Chondrocyte (in vitro differentiated cells): ENCODE measurements around the gene PERP. TPM values are rescaled to one million over a fixed set of nuclear protein-coding genes. Genes with fewer than 3 reads are reported as not detected.

Source experiments
- DNase-seq: peaks from one replicate; pipeline ENCODE4 v3.0.0; 2021; ENCODE audit warnings: mixed read lengths, low spot score
- H3K27ac Mint-ChIP-seq: one replicate; pipeline ENCODE4 v1.8.0; 2021; ENCODE audit warnings: mild to moderate bottlenecking, moderate library complexity, mixed read lengths; ENCODE audit not compliant: unreplicated experiment
- H3K27me3 Mint-ChIP-seq: 2 replicates; pipeline ENCODE4 v1.8.0; 2021; ENCODE audit warnings: low read depth, mixed read lengths
- H3K36me3 Mint-ChIP-seq: 2 replicates; pipeline ENCODE4 v1.8.0; 2021; ENCODE audit warnings: low read depth, mixed read lengths
- H3K4me1 Mint-ChIP-seq: 2 replicates; pipeline ENCODE4 v1.8.0; 2021; ENCODE audit warnings: low read depth, mild to moderate bottlenecking, mixed read lengths
- H3K4me3 Mint-ChIP-seq: one replicate; pipeline ENCODE4 v1.8.0; 2021; ENCODE audit warnings: mild to moderate bottlenecking, moderate library complexity, mixed read lengths; ENCODE audit not compliant: unreplicated experiment
- H3K9me3 Mint-ChIP-seq: 2 replicates; pipeline ENCODE4 v1.8.0; 2021; ENCODE audit warnings: low read depth, mixed read lengths
- total RNA-seq: library from RNA; stranded (reverse); gene quantifications from 3 replicates; pipeline ENCODE4 v1.2.1, GENCODE V29; 2021
- TF ChIP-seq, protein P1 (sequence below): fragments of 200-600 bp; sonication (generic); IDR thresholded peaks from 2 replicates; pipeline ENCODE4 v1.5.0; 2021; ENCODE audit warnings: antibody characterized with exemption, mild to moderate bottlenecking, moderate library complexity

PERP gene
- total RNA-seq, 1 donor from 2014 or later = 53.6 TPM

DNA sequence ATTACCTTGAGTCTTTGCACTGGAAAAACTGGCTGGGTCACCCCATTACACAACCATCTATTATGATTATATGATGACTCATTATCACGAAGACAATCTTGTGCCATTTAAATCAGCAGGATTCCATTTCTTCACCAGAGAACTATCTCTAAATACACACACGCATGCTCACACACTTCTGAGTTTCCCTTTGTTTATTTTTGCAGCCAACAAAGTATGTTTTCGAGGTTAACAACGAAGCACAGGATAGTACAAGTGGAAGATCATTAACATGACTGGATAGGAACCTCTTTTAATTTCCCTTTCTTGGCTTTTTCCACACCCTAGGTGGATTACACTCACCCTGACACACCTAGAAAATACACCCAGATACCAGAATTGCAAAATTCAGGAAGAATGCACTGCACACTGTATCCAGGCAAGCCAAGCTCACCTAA lies 18.9 kb downstream of the PERP start:
- TF ChIP-seq, protein P1, sequence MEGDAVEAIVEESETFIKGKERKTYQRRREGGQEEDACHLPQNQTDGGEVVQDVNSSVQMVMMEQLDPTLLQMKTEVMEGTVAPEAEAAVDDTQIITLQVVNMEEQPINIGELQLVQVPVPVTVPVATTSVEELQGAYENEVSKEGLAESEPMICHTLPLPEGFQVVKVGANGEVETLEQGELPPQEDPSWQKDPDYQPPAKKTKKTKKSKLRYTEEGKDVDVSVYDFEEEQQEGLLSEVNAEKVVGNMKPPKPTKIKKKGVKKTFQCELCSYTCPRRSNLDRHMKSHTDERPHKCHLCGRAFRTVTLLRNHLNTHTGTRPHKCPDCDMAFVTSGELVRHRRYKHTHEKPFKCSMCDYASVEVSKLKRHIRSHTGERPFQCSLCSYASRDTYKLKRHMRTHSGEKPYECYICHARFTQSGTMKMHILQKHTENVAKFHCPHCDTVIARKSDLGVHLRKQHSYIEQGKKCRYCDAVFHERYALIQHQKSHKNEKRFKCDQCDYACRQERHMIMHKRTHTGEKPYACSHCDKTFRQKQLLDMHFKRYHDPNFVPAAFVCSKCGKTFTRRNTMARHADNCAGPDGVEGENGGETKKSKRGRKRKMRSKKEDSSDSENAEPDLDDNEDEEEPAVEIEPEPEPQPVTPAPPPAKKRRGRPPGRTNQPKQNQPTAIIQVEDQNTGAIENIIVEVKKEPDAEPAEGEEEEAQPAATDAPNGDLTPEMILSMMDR = no peak
- no peak for DNase-seq
- peaks cover 12% of the 10 kb centered on the region for H3K36me3 Mint-ChIP-seq
- peaks cover 44% of the 10 kb centered on the region for H3K4me1 Mint-ChIP-seq
- H3K4me3 Mint-ChIP-seq = no peak overlapping the region
- peak overlapping the region; percentile 52 for H3K27ac Mint-ChIP-seq
- no peaks in the 10 kb centered on the region for H3K27me3 Mint-ChIP-seq
- no peaks in the 10 kb centered on the region for H3K9me3 Mint-ChIP-seq

DNA sequence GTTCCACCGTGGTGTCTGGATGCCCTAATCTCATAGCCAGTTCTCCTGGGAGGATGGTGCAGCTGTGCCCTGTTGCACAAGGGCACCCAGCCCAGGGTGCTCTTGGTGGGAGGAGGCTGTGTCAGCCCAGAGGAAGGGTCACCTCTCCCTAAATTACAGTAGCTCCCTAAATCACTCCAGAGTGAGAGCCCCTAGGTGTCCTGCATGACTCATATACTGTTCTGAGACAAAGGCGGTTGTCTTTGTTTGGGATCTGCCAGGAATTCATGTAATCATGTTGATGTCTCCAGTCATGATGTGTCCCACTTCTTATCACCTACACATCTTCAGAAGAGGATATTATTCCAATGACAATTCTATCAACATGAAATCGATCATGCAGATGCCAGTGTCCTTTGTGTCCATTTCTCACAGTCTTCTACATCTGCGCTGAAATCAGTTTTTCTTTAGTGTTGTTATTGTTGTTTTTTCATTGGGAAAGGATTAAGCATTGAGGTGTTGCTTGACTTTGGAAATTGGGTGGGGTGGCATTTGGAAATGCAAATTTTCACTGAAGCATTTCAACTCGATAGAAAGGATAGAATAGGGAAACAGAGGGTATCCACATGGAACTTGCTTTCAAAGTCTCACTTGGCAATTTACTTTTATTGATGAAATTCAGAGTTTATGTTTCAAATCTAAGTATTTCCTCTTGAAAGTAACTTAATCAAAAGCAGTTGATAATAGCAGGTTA lies 19.5 kb downstream of the PERP start:
- TF ChIP-seq, protein P1 = no peak
- no peaks in the 10 kb centered on the region for H3K27me3 Mint-ChIP-seq
- H3K4me3 Mint-ChIP-seq = no peak overlapping the region
- H3K9me3 Mint-ChIP-seq = no peaks in the 10 kb centered on the region
- H3K4me1 Mint-ChIP-seq = peaks cover 40% of the 10 kb centered on the region
- peak overlapping the region; percentile 52 for H3K27ac Mint-ChIP-seq
- no peak for DNase-seq
- peaks cover 10% of the 10 kb centered on the region for H3K36me3 Mint-ChIP-seq

DNA sequence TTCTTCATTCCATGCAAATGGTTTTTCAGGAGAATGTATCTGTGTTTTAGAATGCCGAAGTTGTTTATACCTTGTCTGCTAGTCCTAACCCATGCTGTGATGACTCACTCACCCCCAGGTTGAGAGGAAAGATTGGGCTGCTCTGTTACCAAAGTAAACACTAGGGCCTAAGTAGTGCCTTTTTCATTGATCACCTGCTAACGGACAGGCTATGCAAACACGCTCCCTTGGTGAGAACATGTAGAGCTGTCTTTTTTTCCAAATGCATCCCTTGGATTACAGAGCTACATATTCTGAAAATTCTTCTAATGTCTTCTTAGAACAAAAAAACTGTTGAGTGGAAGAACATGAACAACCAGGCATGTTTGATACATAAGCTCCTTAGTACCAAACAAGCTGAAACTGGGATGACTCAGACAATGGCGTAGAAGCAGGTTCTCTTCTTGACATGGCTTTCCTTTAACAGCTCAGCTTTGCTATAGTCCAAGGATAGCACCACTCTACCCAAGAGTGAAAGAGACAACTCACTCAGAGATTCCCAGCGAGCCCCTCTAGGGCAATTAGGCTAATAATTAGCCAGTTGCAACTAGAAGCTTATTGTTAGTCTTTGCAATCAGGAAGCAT lies 20.5 kb downstream of the PERP start:
- H3K9me3 Mint-ChIP-seq = no peaks in the 10 kb centered on the region
- no peak overlapping the region for H3K4me3 Mint-ChIP-seq
- H3K27ac Mint-ChIP-seq = no peak overlapping the region
- H3K27me3 Mint-ChIP-seq = no peaks in the 10 kb centered on the region
- H3K4me1 Mint-ChIP-seq = peaks cover 40% of the 10 kb centered on the region
- H3K36me3 Mint-ChIP-seq = peaks cover 4% of the 10 kb centered on the region
- TF ChIP-seq, protein P1 = no peak
- DNase-seq = no peak

DNA sequence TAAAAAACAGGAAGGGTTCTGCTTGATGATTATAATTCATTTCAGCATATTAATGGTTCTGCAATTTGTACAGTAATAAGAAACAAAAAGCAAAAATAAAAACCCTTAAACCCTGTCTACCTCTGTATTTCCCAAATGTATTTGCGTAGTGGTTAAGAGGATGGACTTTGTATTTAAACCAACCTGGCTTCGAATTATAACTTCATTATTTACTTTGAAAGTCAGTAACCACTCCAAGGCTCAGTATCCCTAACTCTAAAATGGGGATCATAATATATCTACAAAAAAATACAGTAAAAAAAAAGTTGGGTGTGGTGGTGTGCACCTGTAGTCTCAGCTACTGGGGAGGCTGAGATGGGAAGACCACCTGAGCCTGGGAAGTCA lies 21.4 kb downstream of the PERP start:
- Mint-ChIP-seq H3K9me3 (peaks cover 3% of the 10 kb centered on the region), H3K27me3 (no peaks in the 10 kb centered on the region), H3K36me3 (peaks cover 2% of the 10 kb centered on the region), H3K4me3 (no peak overlapping the region), H3K4me1 (peaks cover 40% of the 10 kb centered on the region), H3K27ac (no peak overlapping the region)
- no peak for DNase-seq
- TF ChIP-seq, protein P1 = no peak

DNA sequence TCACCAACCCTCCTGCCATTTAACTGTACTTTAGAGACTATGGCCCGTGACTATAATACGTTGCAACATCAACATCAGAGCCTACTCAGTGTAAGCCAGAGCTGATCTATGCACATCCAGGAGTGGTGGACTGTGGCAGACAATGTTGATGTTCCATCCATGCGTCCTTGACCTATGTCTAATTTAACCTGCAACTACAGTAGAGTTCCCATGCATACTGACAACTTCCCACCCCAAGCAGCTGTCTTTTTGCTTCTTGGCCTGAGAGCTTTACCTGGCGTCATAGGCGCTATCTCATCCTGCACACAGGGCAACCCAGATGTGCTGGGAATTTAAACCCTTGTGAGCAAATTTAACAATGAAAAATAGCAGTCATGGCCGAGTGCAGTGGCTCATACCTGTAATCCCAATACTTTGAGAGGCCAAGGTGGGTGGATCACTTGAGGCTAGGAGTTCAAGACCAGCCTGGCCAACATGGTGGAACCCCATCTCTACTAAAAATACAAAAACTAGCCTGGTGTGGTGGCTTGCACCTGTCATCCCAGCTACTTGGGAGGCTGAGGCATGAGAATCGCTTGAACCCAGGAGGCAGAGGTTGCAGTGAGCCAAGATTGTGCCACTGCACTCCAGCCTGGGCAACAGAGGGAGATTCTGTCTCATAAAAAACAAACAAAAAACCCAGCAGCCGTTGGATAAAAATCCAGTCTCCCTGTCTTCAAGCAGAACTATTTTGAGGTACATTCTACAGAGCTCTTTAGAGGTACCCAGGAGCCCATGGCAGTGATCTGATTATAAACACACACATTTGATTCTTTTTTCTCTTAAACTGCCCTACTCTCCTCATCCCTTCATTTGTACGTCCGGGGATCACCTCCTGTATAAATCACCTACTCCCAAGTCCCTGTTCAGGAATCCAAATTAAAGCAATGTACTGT lies 22.0 kb downstream of the PERP start:
- peaks cover under 1% of the 10 kb centered on the region for H3K27me3 Mint-ChIP-seq
- H3K36me3 Mint-ChIP-seq = peaks cover 1% of the 10 kb centered on the region
- peaks cover 8% of the 10 kb centered on the region for H3K9me3 Mint-ChIP-seq
- H3K27ac Mint-ChIP-seq = no peak overlapping the region
- TF ChIP-seq, protein P1 = no peak
- DNase-seq = no peak
- peaks cover 37% of the 10 kb centered on the region for H3K4me1 Mint-ChIP-seq
- no peak overlapping the region for H3K4me3 Mint-ChIP-seq
